Stimulated activated naive CD8-positive, alpha-beta T cell treated with anti-CD3 and anti-CD28 coated beads, Interleukin-15, amount 100 ng/mL, for 72 hours (primary cell): ENCODE measurements around the gene OPTC.

Experiments used
- ATAC-seq: fragments of 150-1000 bp; cut with Tn5 transposase; 2 replicates; pipeline ENCODE4 v1.10.0; 2021; ENCODE audit warnings: mild to moderate bottlenecking, moderate library complexity
- DNase-seq, 2 donors: peaks; one replicate each; pipeline ENCODE4 v3.0.0; 2021 to 2022
- H3K27ac Mint-ChIP-seq, 2 donors: one replicate each; pipeline ENCODE4 v1.8.0; 2022; ENCODE audit warnings: mild to moderate bottlenecking in 2 of 2, mixed read lengths in 2 of 2, moderate library complexity in 2 of 2
- H3K27me3 Mint-ChIP-seq: one replicate; pipeline ENCODE4 v1.8.0; 2022; ENCODE audit warnings: mixed read lengths
- H3K4me1 Mint-ChIP-seq: one replicate; pipeline ENCODE4 v1.8.0; 2022; ENCODE audit warnings: mild to moderate bottlenecking, mixed read lengths
- H3K4me3 Mint-ChIP-seq, 2 donors: one replicate each; pipeline ENCODE4 v1.8.0; 2022; ENCODE audit warnings: mild to moderate bottlenecking in 2 of 2, mixed read lengths in 2 of 2, moderate library complexity in 1 of 2
- H3K9me3 Mint-ChIP-seq, 2 donors: one replicate each; pipeline ENCODE4 v1.8.0; 2022; ENCODE audit warnings: mixed read lengths in 2 of 2

Gene OPTC

GRCh38 chr1:203524824-203525223, 30.9 kb downstream of the OPTC start:
- H3K4me3 Mint-ChIP-seq = no peak overlapping the region
- no peak overlapping the region for H3K27ac Mint-ChIP-seq
- no peaks in the 10 kb centered on the region for H3K9me3 Mint-ChIP-seq
- no peaks in the 10 kb centered on the region for H3K27me3 Mint-ChIP-seq
- no peak for DNase-seq
- ATAC-seq = no peak
- peaks cover 11% of the 10 kb centered on the region for H3K4me1 Mint-ChIP-seq

GRCh38 chr1:203525685-203526084, 31.7 kb downstream of the OPTC start:
- no peaks in the 10 kb centered on the region for H3K27me3 Mint-ChIP-seq
- peaks cover 14% of the 10 kb centered on the region for H3K4me1 Mint-ChIP-seq
- H3K4me3 Mint-ChIP-seq = no peak overlapping the region
- DNase-seq (no peak), ATAC-seq (no peak)
- H3K9me3 Mint-ChIP-seq = no peaks in the 10 kb centered on the region
- H3K27ac Mint-ChIP-seq = peak overlapping the region; percentile 6 to 32

- H3K27me3 Mint-ChIP-seq = no peaks in the 10 kb centered on the region
- no peak overlapping the region for H3K4me3 Mint-ChIP-seq
- ATAC-seq (no peak), DNase-seq (no peak)
- no peaks in the 10 kb centered on the region for H3K9me3 Mint-ChIP-seq
- H3K4me1 Mint-ChIP-seq = peaks cover 14% of the 10 kb centered on the region
- no peak overlapping the region for H3K27ac Mint-ChIP-seq
Observed at GRCh38 chr1:203526130-203526529, 32.2 kb downstream of the OPTC start.

GRCh38 chr1:203526572-203526971, 32.6 kb downstream of the OPTC start:
- H3K4me3 Mint-ChIP-seq = no peak overlapping the region
- H3K4me1 Mint-ChIP-seq = peaks cover 14% of the 10 kb centered on the region
- no peak for ATAC-seq
- no peak for DNase-seq
- H3K9me3 Mint-ChIP-seq = no peaks in the 10 kb centered on the region
- H3K27me3 Mint-ChIP-seq = no peaks in the 10 kb centered on the region
- H3K27ac Mint-ChIP-seq = peak overlapping the region in 1 of 2 donors; percentile 66

GRCh38 chr1:203527013-203527412, 33.1 kb downstream of the OPTC start:
- Mint-ChIP-seq H3K27ac (peak overlapping the region in 1 of 2 donors; percentile 66), H3K9me3 (no peaks in the 10 kb centered on the region)

GRCh38 chr1:203528063-203528462, 34.1 kb downstream of the OPTC start:
- no peak overlapping the region for H3K27ac Mint-ChIP-seq
- H3K4me3 Mint-ChIP-seq = no peak overlapping the region
- no peak for ATAC-seq
- H3K9me3 Mint-ChIP-seq = no peaks in the 10 kb centered on the region
- DNase-seq = no peak
- no peaks in the 10 kb centered on the region for H3K27me3 Mint-ChIP-seq
- peaks cover 14% of the 10 kb centered on the region for H3K4me1 Mint-ChIP-seq

More at GRCh38 chr1:203527013-203527412, 33.1 kb downstream of the OPTC start:
- no peak overlapping the region for H3K4me3 Mint-ChIP-seq
- H3K27me3 Mint-ChIP-seq = no peaks in the 10 kb centered on the region
- no peak for ATAC-seq
- peaks cover 14% of the 10 kb centered on the region for H3K4me1 Mint-ChIP-seq
- DNase-seq = no peak

GRCh38 chr1:203528976-203529835, 35.3 kb downstream of the OPTC start:
- Mint-ChIP-seq H3K9me3 (no peaks in the 10 kb centered on the region), H3K27ac (no peak overlapping the region), H3K4me3 (no peak overlapping the region), H3K4me1 (peaks cover 14% of the 10 kb centered on the region), H3K27me3 (no peaks in the 10 kb centered on the region)
- ATAC-seq (no peak), DNase-seq (no peak)

GRCh38 chr1:203531063-203531462, 37.1 kb downstream of the OPTC start:
- H3K27ac Mint-ChIP-seq = no peak overlapping the region
- H3K9me3 Mint-ChIP-seq = no peaks in the 10 kb centered on the region
- DNase-seq (no peak), ATAC-seq (no peak)
- H3K27me3 Mint-ChIP-seq = no peaks in the 10 kb centered on the region
- H3K4me3 Mint-ChIP-seq = no peak overlapping the region
- peaks cover 14% of the 10 kb centered on the region for H3K4me1 Mint-ChIP-seq

GRCh38 chr1:203534012-203534411, 40.1 kb downstream of the OPTC start:
- Mint-ChIP-seq H3K27me3 (no peaks in the 10 kb centered on the region), H3K9me3 (no peaks in the 10 kb centered on the region), H3K4me1 (peaks cover 11% of the 10 kb centered on the region), H3K4me3 (no peak overlapping the region), H3K27ac (no peak overlapping the region)
- DNase-seq (no peak), ATAC-seq (no peak)

GRCh38 chr1:203534526-203534925, 40.6 kb downstream of the OPTC start:
- no peak for ATAC-seq
- Mint-ChIP-seq H3K4me3 (no peak overlapping the region), H3K9me3 (no peaks in the 10 kb centered on the region), H3K4me1 (peaks cover 6% of the 10 kb centered on the region), H3K27ac (no peak overlapping the region), H3K27me3 (no peaks in the 10 kb centered on the region)
- no peak for DNase-seq

GRCh38 chr1:203536575-203536974, 42.6 kb downstream of the OPTC start:
- DNase-seq (no peak), ATAC-seq (no peak)
- no peak overlapping the region for H3K4me3 Mint-ChIP-seq
- H3K27ac Mint-ChIP-seq = no peak overlapping the region
- no peaks in the 10 kb centered on the region for H3K4me1 Mint-ChIP-seq
- no peaks in the 10 kb centered on the region for H3K9me3 Mint-ChIP-seq
- no peaks in the 10 kb centered on the region for H3K27me3 Mint-ChIP-seq

- ATAC-seq = no peak
- H3K27ac Mint-ChIP-seq = peak overlapping the region; percentile 50 to 84
- no peak overlapping the region for H3K4me3 Mint-ChIP-seq
- H3K9me3 Mint-ChIP-seq = no peaks in the 10 kb centered on the region
- no peaks in the 10 kb centered on the region for H3K4me1 Mint-ChIP-seq
- H3K27me3 Mint-ChIP-seq = no peaks in the 10 kb centered on the region
- no peak for DNase-seq
Observed at GRCh38 chr1:203536980-203537455, 43.1 kb downstream of the OPTC start.

- H3K4me1 Mint-ChIP-seq = no peaks in the 10 kb centered on the region
- H3K9me3 Mint-ChIP-seq = no peaks in the 10 kb centered on the region
- DNase-seq = no peak
- H3K27ac Mint-ChIP-seq = peak overlapping the region in 1 of 2 donors; percentile 43
- no peak for ATAC-seq
- H3K27me3 Mint-ChIP-seq = no peaks in the 10 kb centered on the region
- H3K4me3 Mint-ChIP-seq = no peak overlapping the region
Observed at GRCh38 chr1:203537806-203538464, 44.0 kb downstream of the OPTC start.

- Mint-ChIP-seq H3K4me1 (no peaks in the 10 kb centered on the region), H3K4me3 (no peak overlapping the region), H3K27ac (no peak overlapping the region), H3K27me3 (no peaks in the 10 kb centered on the region), H3K9me3 (no peaks in the 10 kb centered on the region)
- DNase-seq (no peak), ATAC-seq (no peak)
Observed at GRCh38 chr1:203538726-203539125, 44.8 kb downstream of the OPTC start.

- Mint-ChIP-seq H3K9me3 (no peaks in the 10 kb centered on the region), H3K27me3 (no peaks in the 10 kb centered on the region), H3K4me1 (no peaks in the 10 kb centered on the region), H3K27ac (peak overlapping the region in 1 of 2 donors; percentile 27), H3K4me3 (no peak overlapping the region)
- DNase-seq (no peak), ATAC-seq (no peak)
Observed at GRCh38 chr1:203539831-203540546, 46.0 kb downstream of the OPTC start.

GRCh38 chr1:203544485-203544884, 50.5 kb downstream of the OPTC start:
- Mint-ChIP-seq H3K4me1 (peaks cover 6% of the 10 kb centered on the region), H3K4me3 (no peak overlapping the region), H3K27ac (no peak overlapping the region), H3K9me3 (no peaks in the 10 kb centered on the region), H3K27me3 (no peaks in the 10 kb centered on the region)
- no peak for ATAC-seq
- DNase-seq = no peak
